ENCODE data around the gene RNF112. TPM values are rescaled to one million over a fixed set of nuclear protein-coding genes. Genes with fewer than 3 reads are reported as not detected.

Gene RNF112
- total and polyA plus RNA-seq, 3 donors from 2014 or later = 2.1 to 8.1 (median 4.6) TPM

DNA sequence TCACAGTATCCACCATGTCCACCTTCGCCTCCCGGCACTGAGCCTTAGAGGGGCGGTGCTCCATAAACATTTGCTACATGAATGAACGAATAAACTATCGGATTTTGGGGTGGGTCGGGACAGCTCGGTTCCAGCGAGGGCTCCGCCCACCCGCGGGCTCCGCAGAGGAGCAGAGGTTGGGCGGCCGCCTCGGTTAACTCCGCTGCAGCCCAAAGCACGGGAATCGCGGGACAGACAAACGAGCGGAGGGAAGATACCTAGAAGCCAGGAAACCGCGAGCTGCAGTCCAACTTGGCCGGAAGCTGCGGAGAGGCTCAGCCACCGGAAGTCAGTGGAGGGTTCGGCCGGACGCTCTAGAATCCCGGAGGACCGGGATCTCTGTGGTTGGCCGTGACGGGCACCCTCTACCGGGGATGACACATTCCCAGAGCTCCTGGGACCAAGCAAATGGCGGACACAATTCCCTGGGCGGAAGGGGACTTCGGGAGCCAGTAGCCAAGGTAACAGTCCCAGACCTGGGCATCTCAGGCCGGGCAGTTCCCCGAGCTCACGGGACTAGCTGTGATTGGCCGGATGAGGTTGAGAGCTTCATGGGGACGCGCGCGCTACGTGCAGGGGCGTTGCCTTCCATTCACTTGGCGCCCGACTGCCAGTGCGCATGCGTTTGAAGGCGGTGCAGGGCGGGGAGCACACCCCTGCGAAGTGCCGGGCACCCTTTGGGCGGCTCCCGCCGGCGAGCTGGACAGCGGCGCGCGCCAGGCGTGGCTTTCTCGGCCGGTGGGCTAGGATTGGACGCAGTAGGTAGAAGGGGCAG, 33.2 kb upstream of the RNF112 start:
- 0 to 1% methylated on average over 27 to 67 of the region's 67 CpGs for WGBS, 2 donors
- no peaks in the 10 kb centered on the region for H3K27me3 ChIP-seq
- peaks cover 9% of the 10 kb centered on the region for H3K4me1 ChIP-seq
- H3K27ac ChIP-seq = peak overlapping the region; percentile 77 to 96
- intact Hi-C loops (cut with DNase I; ENCODE audit: low total_unique reads) = no loop called here
- no peaks in the 10 kb centered on the region for H3K9me3 ChIP-seq
- peak overlapping the region; percentile 75 to 86 for H3K4me3 ChIP-seq
- no peak for TF ChIP-seq POLR2A (IDR thresholded peaks at IDR 0.05)
- TF ChIP-seq, protein P1, sequence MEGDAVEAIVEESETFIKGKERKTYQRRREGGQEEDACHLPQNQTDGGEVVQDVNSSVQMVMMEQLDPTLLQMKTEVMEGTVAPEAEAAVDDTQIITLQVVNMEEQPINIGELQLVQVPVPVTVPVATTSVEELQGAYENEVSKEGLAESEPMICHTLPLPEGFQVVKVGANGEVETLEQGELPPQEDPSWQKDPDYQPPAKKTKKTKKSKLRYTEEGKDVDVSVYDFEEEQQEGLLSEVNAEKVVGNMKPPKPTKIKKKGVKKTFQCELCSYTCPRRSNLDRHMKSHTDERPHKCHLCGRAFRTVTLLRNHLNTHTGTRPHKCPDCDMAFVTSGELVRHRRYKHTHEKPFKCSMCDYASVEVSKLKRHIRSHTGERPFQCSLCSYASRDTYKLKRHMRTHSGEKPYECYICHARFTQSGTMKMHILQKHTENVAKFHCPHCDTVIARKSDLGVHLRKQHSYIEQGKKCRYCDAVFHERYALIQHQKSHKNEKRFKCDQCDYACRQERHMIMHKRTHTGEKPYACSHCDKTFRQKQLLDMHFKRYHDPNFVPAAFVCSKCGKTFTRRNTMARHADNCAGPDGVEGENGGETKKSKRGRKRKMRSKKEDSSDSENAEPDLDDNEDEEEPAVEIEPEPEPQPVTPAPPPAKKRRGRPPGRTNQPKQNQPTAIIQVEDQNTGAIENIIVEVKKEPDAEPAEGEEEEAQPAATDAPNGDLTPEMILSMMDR (IDR thresholded peaks at IDR 0.05) = no peak
- peak; percentile 99 for DNase-seq
- H3K36me3 ChIP-seq (ENCODE audit: low read depth, missing control alignments) = no peaks in the 10 kb centered on the region

DNA sequence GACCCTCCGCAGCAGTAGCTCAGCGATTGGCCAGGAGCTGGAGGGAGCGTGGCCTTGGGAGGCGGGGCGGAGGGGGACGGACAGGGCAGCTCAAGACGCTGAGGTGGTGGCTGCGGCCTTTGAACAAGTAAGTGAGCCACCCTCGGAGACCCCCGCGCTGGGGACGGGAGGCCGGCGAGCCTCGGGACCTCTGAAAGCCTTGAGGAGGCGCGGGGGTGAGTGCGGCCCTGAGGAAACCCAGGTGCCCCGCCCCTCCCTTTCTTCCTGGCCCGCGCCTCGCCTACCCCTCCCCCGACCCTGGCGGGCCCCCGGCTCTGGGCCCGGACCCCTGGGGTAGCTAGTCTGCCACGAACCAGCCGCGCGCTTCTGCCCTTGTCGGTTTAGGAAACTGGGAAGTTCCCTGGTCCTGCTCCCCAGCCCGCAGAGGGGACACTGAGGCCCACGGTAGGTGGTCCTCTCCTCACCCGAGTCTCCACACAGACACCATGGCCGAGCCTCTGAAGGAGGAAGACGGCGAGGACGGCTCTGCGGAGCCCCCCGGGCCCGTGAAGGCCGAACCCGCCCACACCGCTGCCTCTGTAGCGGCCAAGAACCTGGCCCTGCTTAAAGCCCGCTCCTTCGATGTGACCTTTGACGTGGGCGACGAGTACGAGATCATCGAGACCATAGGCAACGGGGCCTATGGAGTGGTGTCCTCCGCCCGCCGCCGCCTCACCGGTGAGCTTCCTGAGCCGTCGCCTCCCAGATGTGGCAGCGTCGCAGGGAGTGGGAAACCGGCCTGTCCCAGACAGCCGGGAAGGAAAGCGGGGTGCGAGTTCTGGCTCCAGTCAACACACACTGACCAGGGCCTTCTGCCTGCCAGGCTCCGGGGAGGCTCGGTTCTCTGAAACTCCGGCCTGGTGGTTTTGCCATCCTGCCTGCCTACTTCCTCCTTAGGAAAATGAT, 32.3 kb upstream of the RNF112 start, which contains the start of gene MAPK7:
Gene MAPK7, plus strand, starts transcription at position 83 of the 945 bp plus-strand sequence. Its CDS starts 403 bp downstream, at position 486.
- peaks cover 9% of the 10 kb centered on the region for H3K4me1 ChIP-seq
- H3K4me3 ChIP-seq = peak within 1 kb of the TSS; percentile 75 to 86
- H3K27ac ChIP-seq = peak within 1 kb of the TSS; percentile 77 to 96
- intact Hi-C loops (cut with DNase I; ENCODE audit: low total_unique reads) = no loop called here
- WGBS, 2 donors = 0 to 4% methylated on average over 39 to 56 of the region's 69 CpGs
- TF ChIP-seq, protein P1 (IDR thresholded peaks at IDR 0.05) = no peak
- no peak for TF ChIP-seq POLR2A (IDR thresholded peaks at IDR 0.05)
- no peak for DNase-seq
- H3K9me3 ChIP-seq = no peaks in the 10 kb centered on the region
- no peaks in the 10 kb centered on the region for H3K27me3 ChIP-seq
- no peaks in the 10 kb centered on the region for H3K36me3 ChIP-seq (ENCODE audit: low read depth, missing control alignments)

DNA sequence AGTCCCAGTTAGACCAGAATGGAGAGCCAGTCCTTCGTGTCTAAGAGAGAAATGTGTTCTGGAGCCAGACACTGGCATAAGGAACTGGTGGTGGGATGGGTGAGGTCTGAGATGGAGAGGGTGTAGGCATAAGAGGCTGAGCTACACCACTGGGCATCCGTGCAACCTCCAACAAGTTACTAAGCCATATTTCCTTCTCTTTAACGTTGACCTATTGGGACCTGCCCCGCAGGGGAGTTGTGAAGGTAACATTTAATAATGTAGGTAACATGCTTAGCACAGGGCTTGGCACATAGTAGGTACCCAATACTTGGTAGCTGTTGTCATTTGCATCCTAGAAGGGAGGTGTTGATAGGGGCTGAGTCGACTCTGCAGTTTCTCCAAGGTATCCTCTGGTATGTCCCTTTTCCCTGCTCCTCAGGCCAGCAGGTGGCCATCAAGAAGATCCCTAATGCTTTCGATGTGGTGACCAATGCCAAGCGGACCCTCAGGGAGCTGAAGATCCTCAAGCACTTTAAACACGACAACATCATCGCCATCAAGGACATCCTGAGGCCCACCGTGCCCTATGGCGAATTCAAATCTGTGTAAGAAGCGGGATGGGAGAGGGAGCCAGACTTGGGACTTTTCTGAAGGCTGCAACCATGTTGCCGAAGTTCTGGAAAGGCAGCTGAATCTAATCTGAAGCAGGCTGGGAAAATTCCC, 31.5 kb upstream of the RNF112 start:
- no peaks in the 10 kb centered on the region for H3K27me3 ChIP-seq
- peak overlapping the region; percentile 70 to 77 for H3K27ac ChIP-seq
- intact Hi-C loops (cut with DNase I; ENCODE audit: low total_unique reads) = no loop called here
- peak overlapping the region; percentile 75 to 86 for H3K4me3 ChIP-seq
- TF ChIP-seq POLR2A (IDR thresholded peaks at IDR 0.05) = no peak
- TF ChIP-seq, protein P1 (IDR thresholded peaks at IDR 0.05) = no peak
- no peak for DNase-seq
- H3K9me3 ChIP-seq = no peaks in the 10 kb centered on the region
- peaks cover 17% of the 10 kb centered on the region for H3K4me1 ChIP-seq
- 77 to 80% methylated on average over 13 of the region's 13 CpGs for WGBS, 2 donors
- no peaks in the 10 kb centered on the region for H3K36me3 ChIP-seq (ENCODE audit: low read depth, missing control alignments)

DNA sequence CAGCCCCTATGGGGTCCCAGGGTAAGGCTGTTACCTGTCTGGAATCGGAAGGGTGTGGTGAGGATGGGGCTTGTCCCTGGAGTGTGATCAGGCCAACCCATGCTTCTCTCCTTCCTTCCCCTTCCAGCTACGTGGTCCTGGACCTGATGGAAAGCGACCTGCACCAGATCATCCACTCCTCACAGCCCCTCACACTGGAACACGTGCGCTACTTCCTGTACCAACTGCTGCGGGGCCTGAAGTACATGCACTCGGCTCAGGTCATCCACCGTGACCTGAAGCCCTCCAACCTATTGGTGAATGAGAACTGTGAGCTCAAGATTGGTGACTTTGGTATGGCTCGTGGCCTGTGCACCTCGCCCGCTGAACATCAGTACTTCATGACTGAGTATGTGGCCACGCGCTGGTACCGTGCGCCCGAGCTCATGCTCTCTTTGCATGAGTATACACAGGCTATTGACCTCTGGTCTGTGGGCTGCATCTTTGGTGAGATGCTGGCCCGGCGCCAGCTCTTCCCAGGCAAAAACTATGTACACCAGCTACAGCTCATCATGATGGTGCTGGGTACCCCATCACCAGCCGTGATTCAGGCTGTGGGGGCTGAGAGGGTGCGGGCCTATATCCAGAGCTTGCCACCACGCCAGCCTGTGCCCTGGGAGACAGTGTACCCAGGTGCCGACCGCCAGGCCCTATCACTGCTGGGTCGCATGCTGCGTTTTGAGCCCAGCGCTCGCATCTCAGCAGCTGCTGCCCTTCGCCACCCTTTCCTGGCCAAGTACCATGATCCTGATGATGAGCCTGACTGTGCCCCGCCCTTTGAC, 30.3 kb upstream of the RNF112 start:
- 95 to 97% methylated on average over 15 to 29 of the region's 29 CpGs for WGBS, 2 donors
- intact Hi-C loops (cut with DNase I; ENCODE audit: low total_unique reads) = no loop called here
- no peak for TF ChIP-seq POLR2A (IDR thresholded peaks at IDR 0.05)
- TF ChIP-seq, protein P1 (IDR thresholded peaks at IDR 0.05) = no peak
- Histone ChIP-seq H3K4me1 (peaks cover 29% of the 10 kb centered on the region), H3K27me3 (no peaks in the 10 kb centered on the region), H3K4me3 (no peak overlapping the region), H3K9me3 (no peaks in the 10 kb centered on the region), H3K36me3 (ENCODE audit: low read depth, missing control alignments) (no peaks in the 10 kb centered on the region), H3K27ac (no peak overlapping the region)
- DNase-seq = no peak

Data from testis (tissue), 3 donors.